ENCODE data around the gene INPP4B. TPM values are rescaled to one million over a fixed set of nuclear protein-coding genes. Genes with fewer than 3 reads are reported as not detected.
A peak's percentile ranks its signal among the peaks of the same experiment; 100 is the strongest.

Gene INPP4B
- total RNA-seq, 1 experiment from 2014 or later = 14.3 TPM

DNA sequence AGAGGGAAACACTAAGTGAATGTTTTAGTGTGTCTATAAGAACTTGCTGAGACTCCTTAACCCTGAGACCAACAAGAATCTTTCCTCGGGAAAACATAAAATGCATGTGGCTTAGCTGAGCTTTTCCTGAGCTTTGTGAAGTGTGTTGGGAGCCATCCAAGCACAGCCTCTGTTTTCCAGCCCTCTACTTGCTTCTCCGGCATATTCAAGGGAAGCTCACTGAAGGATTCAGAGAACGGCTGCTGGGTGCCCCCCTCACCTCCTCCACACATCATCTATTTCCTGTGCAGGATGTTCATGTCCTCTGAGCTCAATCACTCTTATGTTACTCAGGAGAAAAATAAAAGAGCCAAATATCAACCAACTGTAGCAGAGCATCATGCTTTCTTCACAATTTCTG, 717.6 kb downstream of the INPP4B start:
- intact Hi-C loops (cut with micrococcal nuclease) = loop anchor here (10.0 kb wide), 4 partner anchors 436 to 896 kb away; no protein-coding TSS in a partner anchor
- H3K36me3 ChIP-seq (ENCODE audit: control insufficient read depth in 1 of 2, insufficient read depth in 2 of 2, low read length in 2 of 2) = no peaks in the 10 kb centered on the region
- ATAC-seq = no peak
- H3K4me2 ChIP-seq (ENCODE audit: low read length) = no peak overlapping the region
- no peak overlapping the region for H3K27ac ChIP-seq (ENCODE audit: low read depth, low read length)
- no TSS peak for BruUV-seq (replicated peaks)
- H3K4me3 ChIP-seq (replicated peaks in 1 of 2; ENCODE audit: low read depth in 1 of 2, low read length in 2 of 2) = no peak overlapping the region
- no peaks in the 10 kb centered on the region for H3K27me3 ChIP-seq (ENCODE audit: insufficient read depth, low read length)
- POLR2A ChIA-PET = no interaction called here
- CTCF ChIA-PET = interaction anchor here (0.9 kb wide), 1 partner anchor 717 kb away, joined by 4 read pairs; the partner anchor contains the start of gene INPP4B
- no peak overlapping the region for H3K9ac ChIP-seq (ENCODE audit: low read length)
- TF ChIP-seq ZBTB33 (IDR thresholded peaks at IDR 0.05; ENCODE audit: extremely low read depth, insufficient replicate concordance, low read length) = no peak
- no peak for TF ChIP-seq EZH2phosphoT487 (IDR thresholded peaks at IDR 0.05; ENCODE audit: borderline replicate concordance)
- H4K20me1 ChIP-seq (ENCODE audit: insufficient read depth) = no peaks in the 10 kb centered on the region
- H3K4me1 ChIP-seq (ENCODE audit: control insufficient read depth in 1 of 2, insufficient read depth in 2 of 2, low read length in 2 of 2) = 0 out of 4 replicates have a peak, but pooled peaks cover 0 to 3% of the 10 kb centered on the region in 2 experiments
- H3K9me3 ChIP-seq (ENCODE audit: control insufficient read depth in 1 of 2, insufficient read depth in 1 of 2, low read depth in 1 of 2, low read length in 2 of 2) = no peaks in the 10 kb centered on the region
- no peak for DNase-seq (ENCODE audit: low read depth, low spot score)
- no peaks in the 10 kb centered on the region for H3K9me2 ChIP-seq (ENCODE audit: insufficient read depth)
- RAD21 ChIA-PET (ENCODE audit: low non-redundant PET in 1 of 2, low total read pairs in 2 of 2, uncharacterized antibody in 2 of 2, unreplicated experiment in 2 of 2) = no interaction called here
- H3K79me2 ChIP-seq (ENCODE audit: insufficient read depth, low read length) = no peaks in the 10 kb centered on the region
- H2AFZ ChIP-seq (ENCODE audit: low read depth, low read length, poor library complexity, severe bottlenecking) = no peak overlapping the region

DNA sequence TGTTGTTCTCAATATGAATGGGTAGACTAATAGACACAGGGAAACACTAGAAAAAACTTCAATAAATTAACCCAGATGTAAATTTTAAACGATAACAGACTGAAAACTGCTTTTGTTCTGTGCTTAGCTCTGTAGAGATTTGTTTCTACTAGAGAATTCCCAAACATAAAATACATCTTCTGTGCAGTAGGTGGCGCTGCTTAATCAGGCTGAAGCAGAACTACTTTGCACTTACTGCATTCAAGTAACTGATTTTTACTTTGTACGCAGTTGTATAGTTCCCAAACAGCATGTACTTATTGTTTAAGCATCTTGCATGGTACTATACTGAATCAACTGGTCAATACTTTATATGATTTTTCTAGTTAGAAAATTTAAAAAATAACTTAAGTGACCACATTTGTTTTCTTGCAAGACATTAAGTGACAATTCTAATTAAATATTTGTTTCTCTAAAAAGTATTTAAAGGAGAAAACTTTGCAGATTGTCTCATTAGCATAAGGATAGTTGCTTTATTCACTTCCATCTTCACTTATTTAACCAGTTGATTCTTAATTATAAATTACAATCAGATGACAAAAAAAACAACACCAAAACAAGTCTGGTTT, 719.1 kb downstream of the INPP4B start:
- no peak overlapping the region for H2AFZ ChIP-seq (ENCODE audit: low read depth, low read length, poor library complexity, severe bottlenecking)
- H3K4me2 ChIP-seq (ENCODE audit: low read length) = no peak overlapping the region
- H3K4me1 ChIP-seq (ENCODE audit: control insufficient read depth in 1 of 2, insufficient read depth in 2 of 2, low read length in 2 of 2) = 0 out of 4 replicates have a peak, but pooled peaks cover 0 to 3% of the 10 kb centered on the region in 2 experiments
- H3K4me3 ChIP-seq (replicated peaks in 1 of 2; ENCODE audit: low read depth in 1 of 2, low read length in 2 of 2) = no peak overlapping the region
- no peaks in the 10 kb centered on the region for H3K9me3 ChIP-seq (ENCODE audit: control insufficient read depth in 1 of 2, insufficient read depth in 1 of 2, low read depth in 1 of 2, low read length in 2 of 2)
- no TSS peak for BruUV-seq (replicated peaks)
- no peaks in the 10 kb centered on the region for H3K27me3 ChIP-seq (ENCODE audit: insufficient read depth, low read length)
- H4K20me1 ChIP-seq (ENCODE audit: insufficient read depth) = no peaks in the 10 kb centered on the region
- no peak overlapping the region; the same call in 1 of the 2 replicates for H3K27ac ChIP-seq (ENCODE audit: low read depth, low read length)
- peak; percentile 77 for ATAC-seq
- no peaks in the 10 kb centered on the region for H3K9me2 ChIP-seq (ENCODE audit: insufficient read depth)
- ChIA-PET RAD21 (ENCODE audit: low non-redundant PET in 1 of 2, low total read pairs in 2 of 2, uncharacterized antibody in 2 of 2, unreplicated experiment in 2 of 2) (no interaction called here), CTCF (interaction anchor here (0.6 to 2.0 kb wide), 6 partner anchors 24 to 781 kb away, joined by 4 to 10 read pairs (median 5); no protein-coding TSS in a partner anchor), POLR2A (no interaction called here)
- no peak overlapping the region for H3K9ac ChIP-seq (ENCODE audit: low read length)
- intact Hi-C loops (cut with micrococcal nuclease) = loop anchor here (1.0 to 10.0 kb wide), 6 partner anchors 438 to 898 kb away; no protein-coding TSS in a partner anchor
- no peaks in the 10 kb centered on the region for H3K79me2 ChIP-seq (ENCODE audit: insufficient read depth, low read length)
- no peaks in the 10 kb centered on the region for H3K36me3 ChIP-seq (ENCODE audit: control insufficient read depth in 1 of 2, insufficient read depth in 2 of 2, low read length in 2 of 2)
- DNase-seq (ENCODE audit: low read depth, low spot score) = peak; percentile 66
- no peak for TF ChIP-seq POLR2AphosphoS5 (IDR thresholded peaks at IDR 0.05; ENCODE audit: low read depth, low read length)
- no peak for TF ChIP-seq ELF1 (IDR thresholded peaks at IDR 0.05; ENCODE audit: borderline replicate concordance, low read depth)
- no peak for TF ChIP-seq JUND (IDR thresholded peaks at IDR 0.05)
- TF ChIP-seq YY1 (IDR thresholded peaks at IDR 0.05; ENCODE audit: extremely low read depth, insufficient replicate concordance, low read depth, low read length) = no peak
- TF ChIP-seq CBX3 (IDR thresholded peaks at IDR 0.05; ENCODE audit: low read depth) = peak; percentile 17; the same call in 1 of the 2 replicates
- TF ChIP-seq EGR1 (IDR thresholded peaks at IDR 0.05; ENCODE audit: low read depth) = no peak
- TF ChIP-seq EZH2 (IDR thresholded peaks at IDR 0.05) = no peak
- TF ChIP-seq, protein P1, sequence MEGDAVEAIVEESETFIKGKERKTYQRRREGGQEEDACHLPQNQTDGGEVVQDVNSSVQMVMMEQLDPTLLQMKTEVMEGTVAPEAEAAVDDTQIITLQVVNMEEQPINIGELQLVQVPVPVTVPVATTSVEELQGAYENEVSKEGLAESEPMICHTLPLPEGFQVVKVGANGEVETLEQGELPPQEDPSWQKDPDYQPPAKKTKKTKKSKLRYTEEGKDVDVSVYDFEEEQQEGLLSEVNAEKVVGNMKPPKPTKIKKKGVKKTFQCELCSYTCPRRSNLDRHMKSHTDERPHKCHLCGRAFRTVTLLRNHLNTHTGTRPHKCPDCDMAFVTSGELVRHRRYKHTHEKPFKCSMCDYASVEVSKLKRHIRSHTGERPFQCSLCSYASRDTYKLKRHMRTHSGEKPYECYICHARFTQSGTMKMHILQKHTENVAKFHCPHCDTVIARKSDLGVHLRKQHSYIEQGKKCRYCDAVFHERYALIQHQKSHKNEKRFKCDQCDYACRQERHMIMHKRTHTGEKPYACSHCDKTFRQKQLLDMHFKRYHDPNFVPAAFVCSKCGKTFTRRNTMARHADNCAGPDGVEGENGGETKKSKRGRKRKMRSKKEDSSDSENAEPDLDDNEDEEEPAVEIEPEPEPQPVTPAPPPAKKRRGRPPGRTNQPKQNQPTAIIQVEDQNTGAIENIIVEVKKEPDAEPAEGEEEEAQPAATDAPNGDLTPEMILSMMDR (IDR thresholded peaks at IDR 0.05 in 2 of 3, conservative IDR thresholded peaks at IDR 0.05 in 1 of 3; ENCODE audit: borderline replicate concordance in 1 of 3, insufficient read depth in 1 of 3, low read depth in 2 of 3, low read length in 2 of 3) = peak; percentile 59 to 87 (median 63); a peak in 5 of 6 replicates
- peak; percentile 93 for TF ChIP-seq RAD21 (IDR thresholded peaks at IDR 0.05; ENCODE audit: low read depth)
- TF ChIP-seq SIN3A (IDR thresholded peaks at IDR 0.05; ENCODE audit: low read depth) = no peak
- TF ChIP-seq TCF7L2 (IDR thresholded peaks at IDR 0.05; ENCODE audit: borderline replicate concordance, extremely low read depth, insufficient read depth, insufficient read length) = no peak
